ENCODE data around the gene FAM20C.

The FAM20C gene

GRCh38 chr7:159370-160270 is 32.8 kb upstream of the FAM20C start:
- DNase-seq: no peak

- DNase-seq: no peak
Observed at GRCh38 chr7:160958-161725, 31.2 kb upstream of the FAM20C start.

- DNase-seq: no peak
Observed at GRCh38 chr7:162632-163297, 29.6 kb upstream of the FAM20C start.

- no peak for DNase-seq
Observed at GRCh38 chr7:163298-163695, 29.1 kb upstream of the FAM20C start.

GRCh38 chr7:163971-164881 is 28.1 kb upstream of the FAM20C start:
- DNase-seq: no peak

GRCh38 chr7:164882-165660 is 27.3 kb upstream of the FAM20C start:
- DNase-seq: no peak

GRCh38 chr7:165661-166337 is 26.6 kb upstream of the FAM20C start:
- no peak for DNase-seq

GRCh38 chr7:166338-167060 is 25.9 kb upstream of the FAM20C start:
- DNase-seq: no peak

GRCh38 chr7:167090-167855 is 25.1 kb upstream of the FAM20C start:
- DNase-seq: no peak

GRCh38 chr7:167976-168791 is 24.2 kb upstream of the FAM20C start:
- no peak for DNase-seq

- DNase-seq: no peak
Observed at GRCh38 chr7:169276-170172, 22.8 kb upstream of the FAM20C start.

- DNase-seq: no peak
Observed at GRCh38 chr7:170551-171363, 21.6 kb upstream of the FAM20C start.

GRCh38 chr7:171364-171904 is 20.9 kb upstream of the FAM20C start:
- no peak for DNase-seq

- DNase-seq: no peak
Observed at GRCh38 chr7:171912-172515, 20.4 kb upstream of the FAM20C start.

GRCh38 chr7:173209-173918 is 19.0 kb upstream of the FAM20C start:
- DNase-seq: no peak
